Measurements from ENCODE around the gene DCAF8L2.
"Not testable (repeated sequence)": the region's sequence is repeated elsewhere in the genome, so short reads cannot be mapped to it uniquely, and the experiment has no call there.

The DCAF8L2 gene

DNA sequence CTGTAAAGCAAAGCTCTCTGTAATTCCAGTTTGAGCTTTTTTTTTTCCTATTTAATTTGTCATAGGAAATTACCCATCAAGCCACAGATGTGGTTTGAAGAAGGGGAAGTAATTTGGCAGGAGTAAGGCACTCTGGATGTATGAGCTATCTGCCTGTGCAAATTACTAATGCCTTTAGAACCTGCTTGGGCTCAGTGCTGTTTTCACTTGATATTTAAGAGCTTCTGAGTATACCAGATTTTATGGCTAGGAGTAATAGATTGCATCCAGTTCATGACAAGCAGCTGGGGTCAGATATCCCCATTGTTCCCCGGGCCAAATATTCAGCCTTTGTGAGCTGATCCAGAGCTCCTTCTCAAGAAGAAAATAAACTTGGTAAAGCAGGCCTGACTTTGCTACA, 89.1 kb downstream of the DCAF8L2 start:
- no peak for DNase-seq (ENCODE audit: low read depth)

GRCh38 chrX:27680726-27681125, 90.6 kb downstream of the DCAF8L2 start:
- no peak for DNase-seq (ENCODE audit: low read depth)

DNA sequence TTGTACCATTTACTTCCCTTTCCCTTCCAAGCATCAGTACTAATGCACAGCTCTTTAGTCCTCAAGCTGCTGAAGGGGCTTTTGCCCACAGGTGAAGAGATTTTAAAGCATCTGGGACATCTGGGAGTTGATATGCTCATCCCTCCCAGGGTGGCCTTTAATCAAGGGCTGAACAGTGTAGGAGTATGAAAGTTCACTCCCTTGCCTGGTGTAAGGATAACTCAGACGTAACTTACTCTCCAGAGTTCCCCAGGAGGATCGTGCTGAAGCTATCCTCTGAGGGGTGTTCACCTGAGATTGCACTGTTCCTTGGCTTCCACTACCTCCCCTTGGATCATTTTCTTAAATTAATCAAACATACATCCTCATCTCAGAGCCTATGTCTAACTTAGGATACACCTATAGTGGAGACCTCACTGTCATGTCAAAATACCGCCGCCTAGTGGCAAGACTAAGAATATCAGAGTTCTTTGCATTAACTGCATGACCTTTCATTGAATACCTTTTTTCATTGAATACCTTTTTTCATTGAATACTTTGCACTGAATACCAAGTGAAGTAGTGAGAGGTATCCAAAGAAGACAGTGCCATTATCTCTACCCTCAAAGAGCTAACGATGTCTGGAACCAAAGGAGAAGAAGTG, 93.5 kb downstream of the DCAF8L2 start:
- DNase-seq (ENCODE audit: low read depth) = not testable (repeated sequence)

- DNase-seq (ENCODE audit: low read depth) = no peak
Measured at GRCh38 chrX:27694667-27695066, 104.5 kb downstream of the DCAF8L2 start.

DNA sequence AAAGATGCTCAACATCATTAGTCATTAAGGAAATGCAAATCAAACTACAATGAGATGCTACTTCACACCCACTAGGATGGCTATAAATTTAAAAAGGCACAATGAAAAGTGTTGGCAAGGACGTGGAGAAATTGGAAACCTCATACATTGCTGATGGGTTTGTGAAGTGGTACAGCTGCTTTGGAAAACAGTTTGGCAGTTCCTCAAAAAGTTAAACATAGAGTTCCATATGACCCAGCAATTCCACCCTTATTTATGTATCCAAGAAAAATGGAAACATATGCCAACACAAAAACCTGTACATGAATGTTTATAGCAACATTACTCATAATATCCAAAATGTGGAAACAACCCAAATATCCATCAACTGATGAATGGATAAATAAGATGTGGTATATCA, 116.4 kb downstream of the DCAF8L2 start:
- no peak for DNase-seq (ENCODE audit: low read depth)

DNA sequence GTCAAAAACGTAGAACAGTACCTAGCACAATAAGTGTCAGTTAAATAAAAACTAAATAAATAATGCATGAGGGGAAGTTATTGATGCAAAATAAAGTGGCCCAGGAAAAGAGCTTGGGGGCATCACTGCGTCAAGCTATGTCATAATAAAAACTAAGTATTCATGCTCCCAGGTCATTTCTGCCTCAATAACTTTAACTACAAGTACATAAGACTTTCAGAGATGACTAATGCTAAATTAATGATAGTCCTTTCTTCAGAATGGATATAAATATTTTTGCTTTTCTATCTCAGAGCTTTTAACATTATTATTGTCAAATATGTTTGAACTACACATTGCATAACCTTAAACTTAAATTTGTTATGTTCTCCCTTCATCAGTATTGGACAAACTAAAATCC, 125.5 kb downstream of the DCAF8L2 start:
- DNase-seq (ENCODE audit: low read depth) = no peak

- DNase-seq (ENCODE audit: low read depth) = no peak
Measured at GRCh38 chrX:27728291-27728690, 138.1 kb downstream of the DCAF8L2 start.

- no peak for DNase-seq (ENCODE audit: low read depth)
Measured at GRCh38 chrX:27731962-27732361, 141.8 kb downstream of the DCAF8L2 start.

- DNase-seq (ENCODE audit: low read depth) = no peak
Measured at GRCh38 chrX:27735914-27736313, 145.8 kb downstream of the DCAF8L2 start.

- DNase-seq (ENCODE audit: low read depth) = no peak
Measured at GRCh38 chrX:27740933-27741332, 150.8 kb downstream of the DCAF8L2 start.

DNA sequence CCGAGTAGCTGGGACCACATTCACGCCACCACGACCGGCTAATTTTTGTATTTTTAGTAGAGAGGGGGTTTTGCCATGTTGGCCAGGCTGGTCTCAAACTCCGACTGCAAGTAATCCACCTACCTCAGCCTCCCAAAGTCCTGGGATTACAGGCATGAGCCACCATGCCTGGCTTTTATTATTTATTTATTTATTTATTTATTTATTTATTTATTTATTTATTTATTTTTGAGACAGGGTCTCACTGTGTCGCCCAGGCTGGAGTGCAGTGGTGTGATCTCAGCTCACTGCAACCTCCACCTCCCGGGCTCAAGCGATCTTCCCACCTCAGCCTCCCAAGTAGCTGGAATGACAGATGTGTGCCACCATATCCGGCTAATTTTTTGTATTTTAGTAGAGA, 153.4 kb downstream of the DCAF8L2 start:
- DNase-seq (ENCODE audit: low read depth) = not testable (repeated sequence)

GRCh38 chrX:27746516-27746915, 156.4 kb downstream of the DCAF8L2 start:
- no peak for DNase-seq (ENCODE audit: low read depth)

DNA sequence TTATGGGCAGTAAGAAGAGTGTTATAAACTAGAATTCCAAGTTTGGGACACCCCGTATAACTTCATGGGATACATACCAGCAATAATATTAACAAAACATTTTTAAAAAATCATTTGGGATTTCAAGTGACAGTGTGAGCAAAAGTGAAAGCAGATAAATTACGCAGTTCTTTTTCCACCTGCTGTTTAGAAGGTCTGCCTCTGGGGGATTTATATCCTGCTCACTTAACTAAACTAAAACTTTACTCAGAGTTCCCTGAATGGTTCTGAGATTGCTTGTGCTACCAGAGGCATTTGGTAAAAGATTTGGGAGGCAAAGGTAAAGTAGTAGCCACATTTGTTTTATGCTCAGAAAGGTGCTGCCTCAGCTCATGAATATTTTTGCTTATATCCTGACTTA, 160.2 kb downstream of the DCAF8L2 start:
- DNase-seq (ENCODE audit: low read depth) = not testable (repeated sequence)

DNA sequence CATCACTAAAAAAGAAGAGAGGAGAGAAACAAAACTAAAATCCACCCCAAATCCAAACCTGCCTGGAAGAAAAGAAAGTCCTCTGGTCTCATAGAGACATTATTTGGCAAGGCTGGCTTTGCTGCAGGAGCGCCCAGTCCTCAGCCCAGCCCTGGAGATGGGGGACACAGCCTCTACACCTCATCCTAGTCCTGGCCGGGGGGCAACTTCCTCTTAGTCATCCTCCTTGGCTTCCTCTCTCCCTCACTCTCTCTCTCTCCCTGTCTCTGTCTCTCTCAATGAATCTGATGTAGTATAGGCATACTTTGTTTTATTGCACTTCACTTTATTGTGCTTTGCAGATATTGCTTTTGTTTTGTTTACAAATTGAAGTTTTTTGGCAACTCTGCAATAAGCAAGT, 161.8 kb downstream of the DCAF8L2 start:
- no peak for DNase-seq (ENCODE audit: low read depth)

- DNase-seq (ENCODE audit: low read depth) = no peak
Measured at GRCh38 chrX:27765718-27766117, 175.6 kb downstream of the DCAF8L2 start.

GRCh38 chrX:27767387-27767786, 177.2 kb downstream of the DCAF8L2 start:
- no peak for DNase-seq (ENCODE audit: low read depth)

GRCh38 chrX:27775984-27776383, 185.8 kb downstream of the DCAF8L2 start:
- no peak for DNase-seq (ENCODE audit: low read depth)

DNA sequence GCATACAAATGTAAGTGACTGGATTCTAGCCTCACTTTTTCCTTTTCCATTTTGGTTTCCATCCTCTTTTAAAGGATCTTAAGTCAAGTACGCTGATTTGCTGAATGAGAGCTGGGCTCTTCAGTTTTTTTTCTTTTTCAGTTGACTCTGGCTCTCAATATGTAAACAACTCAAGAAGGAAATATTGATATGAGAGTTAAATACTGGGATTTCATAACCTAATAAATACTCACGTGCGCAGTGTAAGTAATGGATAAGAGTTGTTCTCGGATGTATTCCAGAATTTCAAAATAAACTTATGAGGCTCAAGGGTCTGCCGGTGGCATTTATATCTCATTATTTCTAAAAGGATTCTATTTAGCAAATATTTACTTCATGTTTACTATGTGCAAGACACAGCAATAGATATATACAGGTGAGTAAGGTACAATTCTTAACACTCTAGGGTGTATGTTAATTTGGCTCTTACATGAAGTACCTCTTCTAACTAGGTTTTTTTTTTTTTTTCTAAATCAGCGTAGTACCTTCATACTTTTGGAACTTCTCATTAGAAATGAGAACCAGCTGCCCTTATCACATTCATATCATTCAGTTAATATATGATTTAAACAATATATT, 206.6 kb downstream of the DCAF8L2 start:
- DNase-seq (ENCODE audit: low read depth) = no peak

DNA sequence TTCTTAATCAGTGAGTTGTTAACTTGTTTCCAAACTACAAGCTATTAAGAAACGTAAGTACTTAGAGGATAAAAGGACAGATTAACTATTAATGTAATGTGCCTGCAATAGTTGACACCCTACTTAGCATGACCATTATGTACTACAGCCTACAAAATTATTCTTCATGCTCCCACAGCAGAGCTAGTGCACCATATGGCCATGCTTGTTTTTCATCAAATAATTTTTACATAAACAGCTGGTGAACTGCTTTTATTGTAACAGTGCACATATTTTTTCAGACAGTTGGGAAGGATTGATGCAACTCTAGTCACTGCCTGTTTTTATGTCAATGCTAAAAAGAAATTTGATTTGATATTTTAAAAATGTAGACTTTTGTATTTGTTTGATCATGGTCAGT, 207.4 kb downstream of the DCAF8L2 start:
- DNase-seq (ENCODE audit: low read depth) = no peak
